Liver (tissue), 3 donors: ENCODE data around the gene COPZ2.

Experiments used
- NR2F2 ChIP-seq: IDR thresholded peaks from 2 replicates; pipeline ENCODE4 v1.6.1; 2016; ENCODE audit warnings: antibody characterized with exemption
- RAD21 ChIP-seq, 2 donors: IDR thresholded peaks; 2 replicates each; pipeline ENCODE4 v1.6.1; 2016; ENCODE audit warnings: antibody characterized with exemption in 2 of 2, mild to moderate bottlenecking in 2 of 2
- RXRA ChIP-seq, 2 donors: IDR thresholded peaks; 2 replicates each; pipeline ENCODE4 v1.6.1; 2017 to 2018; ENCODE audit warnings: antibody characterized with exemption in 2 of 2, mild to moderate bottlenecking in 1 of 2
- SP1 ChIP-seq: IDR thresholded peaks from 2 replicates; pipeline ENCODE4 v1.6.1; 2018; ENCODE audit warnings: antibody characterized with exemption, mild to moderate bottlenecking
- TAF1 ChIP-seq: conservative IDR thresholded peaks from 2 replicates; pipeline ENCODE4 v1.6.1; 2016; ENCODE audit warnings: antibody characterized with exemption, mild to moderate bottlenecking
- YY1 ChIP-seq: IDR thresholded peaks from 2 replicates; pipeline ENCODE4 v1.6.1; 2016; ENCODE audit warnings: antibody characterized with exemption, mild to moderate bottlenecking
- TF ChIP-seq, protein P1 (sequence below): fragments of 150-350 bp; IDR thresholded peaks from 2 replicates; pipeline ENCODE4 v1.5.1; 2017; ENCODE audit warnings: improper control_type of control experiment, low read depth, low read length; ENCODE audit not compliant: missing input control
- TF ChIP-seq, protein P2 (sequence below): IDR thresholded peaks from 2 replicates; pipeline ENCODE4 v1.6.1; 2016; ENCODE audit warnings: antibody characterized with exemption
- TF ChIP-seq, protein P3 (sequence below): IDR thresholded peaks from 2 replicates; pipeline ENCODE4 v1.6.1; 2016; ENCODE audit warnings: antibody characterized with exemption, mild to moderate bottlenecking
- donor health status: healthy.
- donor health status: healthy.

DNA sequence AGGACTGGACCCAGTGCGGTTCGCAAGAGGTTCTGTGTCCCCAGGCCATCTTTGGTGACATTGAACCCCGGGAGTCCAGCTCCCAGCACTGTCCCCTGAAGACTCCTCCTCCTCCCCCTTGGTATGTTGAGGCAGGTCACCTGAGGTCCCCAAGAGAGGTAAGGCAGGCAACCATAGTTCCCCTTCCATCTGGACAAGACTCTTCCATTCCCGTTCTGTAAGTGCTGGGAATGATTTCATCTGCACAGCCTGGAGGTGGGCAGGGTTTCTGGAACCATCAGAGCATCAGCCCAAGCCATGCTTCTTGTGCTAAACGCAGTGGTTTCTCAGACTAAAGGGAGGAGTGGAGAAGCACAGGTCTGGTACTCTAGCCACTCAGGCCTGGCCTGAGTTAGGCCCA is 24.9 kb downstream of the COPZ2 start:
- TF ChIP-seq YY1 (no peak), SP1 (no peak), RXRA (IDR thresholded peaks at IDR 0.05) (no peak), TAF1 (no peak), NR2F2 (no peak), RAD21 (IDR thresholded peaks at IDR 0.05) (no peak)
- TF ChIP-seq, protein P1, sequence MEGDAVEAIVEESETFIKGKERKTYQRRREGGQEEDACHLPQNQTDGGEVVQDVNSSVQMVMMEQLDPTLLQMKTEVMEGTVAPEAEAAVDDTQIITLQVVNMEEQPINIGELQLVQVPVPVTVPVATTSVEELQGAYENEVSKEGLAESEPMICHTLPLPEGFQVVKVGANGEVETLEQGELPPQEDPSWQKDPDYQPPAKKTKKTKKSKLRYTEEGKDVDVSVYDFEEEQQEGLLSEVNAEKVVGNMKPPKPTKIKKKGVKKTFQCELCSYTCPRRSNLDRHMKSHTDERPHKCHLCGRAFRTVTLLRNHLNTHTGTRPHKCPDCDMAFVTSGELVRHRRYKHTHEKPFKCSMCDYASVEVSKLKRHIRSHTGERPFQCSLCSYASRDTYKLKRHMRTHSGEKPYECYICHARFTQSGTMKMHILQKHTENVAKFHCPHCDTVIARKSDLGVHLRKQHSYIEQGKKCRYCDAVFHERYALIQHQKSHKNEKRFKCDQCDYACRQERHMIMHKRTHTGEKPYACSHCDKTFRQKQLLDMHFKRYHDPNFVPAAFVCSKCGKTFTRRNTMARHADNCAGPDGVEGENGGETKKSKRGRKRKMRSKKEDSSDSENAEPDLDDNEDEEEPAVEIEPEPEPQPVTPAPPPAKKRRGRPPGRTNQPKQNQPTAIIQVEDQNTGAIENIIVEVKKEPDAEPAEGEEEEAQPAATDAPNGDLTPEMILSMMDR = no peak
- TF ChIP-seq, protein P2, sequence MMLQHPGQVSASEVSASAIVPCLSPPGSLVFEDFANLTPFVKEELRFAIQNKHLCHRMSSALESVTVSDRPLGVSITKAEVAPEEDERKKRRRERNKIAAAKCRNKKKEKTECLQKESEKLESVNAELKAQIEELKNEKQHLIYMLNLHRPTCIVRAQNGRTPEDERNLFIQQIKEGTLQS = no peak
- TF ChIP-seq, protein P3, sequence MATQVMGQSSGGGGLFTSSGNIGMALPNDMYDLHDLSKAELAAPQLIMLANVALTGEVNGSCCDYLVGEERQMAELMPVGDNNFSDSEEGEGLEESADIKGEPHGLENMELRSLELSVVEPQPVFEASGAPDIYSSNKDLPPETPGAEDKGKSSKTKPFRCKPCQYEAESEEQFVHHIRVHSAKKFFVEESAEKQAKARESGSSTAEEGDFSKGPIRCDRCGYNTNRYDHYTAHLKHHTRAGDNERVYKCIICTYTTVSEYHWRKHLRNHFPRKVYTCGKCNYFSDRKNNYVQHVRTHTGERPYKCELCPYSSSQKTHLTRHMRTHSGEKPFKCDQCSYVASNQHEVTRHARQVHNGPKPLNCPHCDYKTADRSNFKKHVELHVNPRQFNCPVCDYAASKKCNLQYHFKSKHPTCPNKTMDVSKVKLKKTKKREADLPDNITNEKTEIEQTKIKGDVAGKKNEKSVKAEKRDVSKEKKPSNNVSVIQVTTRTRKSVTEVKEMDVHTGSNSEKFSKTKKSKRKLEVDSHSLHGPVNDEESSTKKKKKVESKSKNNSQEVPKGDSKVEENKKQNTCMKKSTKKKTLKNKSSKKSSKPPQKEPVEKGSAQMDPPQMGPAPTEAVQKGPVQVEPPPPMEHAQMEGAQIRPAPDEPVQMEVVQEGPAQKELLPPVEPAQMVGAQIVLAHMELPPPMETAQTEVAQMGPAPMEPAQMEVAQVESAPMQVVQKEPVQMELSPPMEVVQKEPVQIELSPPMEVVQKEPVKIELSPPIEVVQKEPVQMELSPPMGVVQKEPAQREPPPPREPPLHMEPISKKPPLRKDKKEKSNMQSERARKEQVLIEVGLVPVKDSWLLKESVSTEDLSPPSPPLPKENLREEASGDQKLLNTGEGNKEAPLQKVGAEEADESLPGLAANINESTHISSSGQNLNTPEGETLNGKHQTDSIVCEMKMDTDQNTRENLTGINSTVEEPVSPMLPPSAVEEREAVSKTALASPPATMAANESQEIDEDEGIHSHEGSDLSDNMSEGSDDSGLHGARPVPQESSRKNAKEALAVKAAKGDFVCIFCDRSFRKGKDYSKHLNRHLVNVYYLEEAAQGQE = no peak
